KOPT-K1 (cell line): ENCODE measurements around the gene POLR2E.
A peak's percentile ranks its signal among the peaks of the same experiment; 100 is the strongest.

ENCODE experiments used
- H3K27ac ChIP-seq: fragments of 200-600 bp; sonication (generic); 2 replicates; pipeline ENCODE4 v1.5.1; 2016; ENCODE audit warnings: antibody characterized with exemption, mild to moderate bottlenecking, low read depth, low read length; ENCODE audit not compliant: poor library complexity, severe bottlenecking
- H3K36me3 ChIP-seq: fragments of 200-600 bp; sonication (generic); 2 replicates; pipeline ENCODE4 v1.5.1; 2017; ENCODE audit warnings: antibody characterized with exemption, mild to moderate bottlenecking, low read length, moderate library complexity; ENCODE audit not compliant: insufficient read depth
- H3K9me3 ChIP-seq: fragments of 200-600 bp; sonication (generic); 2 replicates; pipeline ENCODE4 v1.5.1; 2017; ENCODE audit warnings: antibody characterized with exemption, low read length, mild to moderate bottlenecking; ENCODE audit not compliant: insufficient read depth, poor library complexity, severe bottlenecking

Gene POLR2E

GRCh38 chr19:1063909-1064660, 31.1 kb downstream of the POLR2E start:
- Histone ChIP-seq H3K27ac (no peak overlapping the region), H3K9me3 (no peaks in the 10 kb centered on the region), H3K36me3 (peaks cover 8% of the 10 kb centered on the region; the same call in 1 of the 2 replicates)

- Histone ChIP-seq H3K27ac (no peak overlapping the region), H3K36me3 (0 out of 2 replicates have a peak, but pooled peaks cover under 1% of the 10 kb centered on the region), H3K9me3 (no peaks in the 10 kb centered on the region)
Observed at GRCh38 chr19:1063030-1063908, 31.9 kb downstream of the POLR2E start.

- Histone ChIP-seq H3K36me3 (no peaks in the 10 kb centered on the region), H3K9me3 (no peaks in the 10 kb centered on the region), H3K27ac (no peak overlapping the region)
Observed at GRCh38 chr19:1062387-1063029, 32.7 kb downstream of the POLR2E start.

GRCh38 chr19:1061987-1062386, 33.2 kb downstream of the POLR2E start:
- H3K9me3 ChIP-seq = no peaks in the 10 kb centered on the region
- H3K27ac ChIP-seq = no peak overlapping the region
- H3K36me3 ChIP-seq = no peaks in the 10 kb centered on the region

- no peak overlapping the region for H3K27ac ChIP-seq
- H3K36me3 ChIP-seq = peaks cover 4% of the 10 kb centered on the region; the same call in 1 of the 2 replicates
- no peaks in the 10 kb centered on the region for H3K9me3 ChIP-seq
Observed at GRCh38 chr19:1060689-1061088, 34.5 kb downstream of the POLR2E start.

- Histone ChIP-seq H3K36me3 (peaks cover 4% of the 10 kb centered on the region; the same call in 1 of the 2 replicates), H3K9me3 (no peaks in the 10 kb centered on the region), H3K27ac (peak overlapping the region; percentile 68)
Observed at GRCh38 chr19:1058112-1058511, 37.1 kb downstream of the POLR2E start.

- Histone ChIP-seq H3K9me3 (no peaks in the 10 kb centered on the region), H3K36me3 (peaks cover 4% of the 10 kb centered on the region; the same call in 1 of the 2 replicates), H3K27ac (peak overlapping the region; percentile 68)
Observed at GRCh38 chr19:1057176-1057855, 37.9 kb downstream of the POLR2E start.

- peaks cover 4% of the 10 kb centered on the region; the same call in 1 of the 2 replicates for H3K36me3 ChIP-seq
- no peak overlapping the region for H3K27ac ChIP-seq
- no peaks in the 10 kb centered on the region for H3K9me3 ChIP-seq
Observed at GRCh38 chr19:1055886-1056620, 39.1 kb downstream of the POLR2E start.

GRCh38 chr19:1055028-1055425, 40.1 kb downstream of the POLR2E start:
- Histone ChIP-seq H3K27ac (no peak overlapping the region), H3K36me3 (peaks cover 4% of the 10 kb centered on the region; the same call in 1 of the 2 replicates), H3K9me3 (no peaks in the 10 kb centered on the region)

GRCh38 chr19:1054102-1055027, 40.8 kb downstream of the POLR2E start:
- Histone ChIP-seq H3K36me3 (peaks cover 4% of the 10 kb centered on the region; the same call in 1 of the 2 replicates), H3K27ac (no peak overlapping the region), H3K9me3 (no peaks in the 10 kb centered on the region)

GRCh38 chr19:1053176-1054101, 41.7 kb downstream of the POLR2E start:
- Histone ChIP-seq H3K27ac (no peak overlapping the region), H3K9me3 (no peaks in the 10 kb centered on the region), H3K36me3 (peaks cover 4% of the 10 kb centered on the region; the same call in 1 of the 2 replicates)

GRCh38 chr19:1052349-1052975, 42.7 kb downstream of the POLR2E start:
- H3K9me3 ChIP-seq = no peaks in the 10 kb centered on the region
- peaks cover 4% of the 10 kb centered on the region; the same call in 1 of the 2 replicates for H3K36me3 ChIP-seq
- H3K27ac ChIP-seq = peak overlapping the region; percentile 57
